Esophagus squamous epithelium (tissue), 5 donors: ENCODE measurements around the gene FBXO31. TPM values are rescaled to one million over a fixed set of nuclear protein-coding genes. Genes with fewer than 3 reads are reported as not detected.
"Not testable (repeated sequence)": the region's sequence is repeated elsewhere in the genome, so short reads cannot be mapped to it uniquely, and the experiment has no call there.

Source experiments
- DNase-seq: peaks from one replicate; lab custom pipeline; 2025; lab: John Stamatoyannopoulos, UW
- H3K27ac ChIP-seq, 4 donors: fragments of 200-600 bp; sonication (generic); one replicate each; pipeline ENCODE4 v1.5.1; 2016 to 2019; ENCODE audit warnings: mild to moderate bottlenecking in 1 of 4
- H3K27me3 ChIP-seq, 4 donors: fragments of 200-600 bp; sonication (generic); 1 replicate in 3 of 4; 2 replicates in 1 of 4; pipeline versions ENCODE4 v1.5.1 to v1.6.0; 2017 to 2021; ENCODE audit warnings: antibody characterized with exemption in 1 of 4
- H3K36me3 ChIP-seq, 3 donors: fragments of 200-600 bp; sonication (generic); one replicate each; pipeline ENCODE4 v1.5.1; 2016 to 2019
- H3K4me1 ChIP-seq, 3 donors: fragments of 200-600 bp; sonication (generic); one replicate each; pipeline ENCODE4 v1.5.1; 2017 to 2019
- H3K4me3 ChIP-seq, 4 donors: fragments of 200-600 bp; sonication (generic); 1 replicate in 3 of 4; 2 replicates in 1 of 4; pipeline ENCODE4 v1.5.1; 2016 to 2019; ENCODE audit warnings: mild to moderate bottlenecking in 2 of 4, moderate library complexity in 1 of 4
- H3K9me3 ChIP-seq, 3 donors: fragments of 200-600 bp; sonication (generic); one replicate each; pipeline ENCODE4 v1.5.1; 2016 to 2019
- POLR2A ChIP-seq, 4 donors: fragments of 450-650 bp; IDR thresholded peaks; one replicate each; pipeline ENCODE4 v1.6.1; 2017; ENCODE audit warnings: antibody characterized with exemption in 4 of 4, mild to moderate bottlenecking in 4 of 4, moderate library complexity in 3 of 4
- WGBS, 2 donors: methylation state at CpG; one replicate each; pipeline ENCODE4 v1.1.5; 2018; 5-methylcytosine and 5-hydroxymethylcytosine counted together
- intact Hi-C: fragments of 100-400 bp; cut with DNase I; formaldehyde crosslinking; loops from one replicate; pipeline ENCODE4 v1.15.0; 2022
- total RNA-seq, 4 donors: library from RNA; depleted of rRNA; stranded (reverse); fragments of >200 nt; gene quantifications; one replicate each; pipeline ENCODE4 v1.1.0, GENCODE V29; 2016
- TF ChIP-seq, protein P1 (sequence below), 6 experiments: fragments of 450-650 bp in 4 of 6; fragments of 200-600 bp in 2 of 6; sonication (generic) in 2 of 6; IDR thresholded peaks; one replicate each; pipeline ENCODE4 v1.5.1; 2016 to 2019; ENCODE audit warnings: antibody characterized with exemption in 6 of 6, mild to moderate bottlenecking in 4 of 6, moderate library complexity in 4 of 6
- donor health status: DM: yes; HTN: yes; CAD: no.

FBXO31 gene
- total RNA-seq, 4 donors from 2014 or later = 18.3 to 43.7 (median 21.2) TPM

GRCh38 chr16:87391324-87391949 is 7.9 kb upstream of the FBXO31 start:
- peak overlapping the region; percentile 97 to 100 (median 98) for H3K27ac ChIP-seq
- 1 to 7% methylated on average over 9 to 22 of the region's 44 CpGs for WGBS, 2 donors
- no peak for DNase-seq
- peak overlapping the region; percentile 68 to 94 (median 76) for H3K4me3 ChIP-seq
- peaks cover 22 to 63% (median 34%) of the 10 kb centered on the region in 3 donors for H3K4me1 ChIP-seq
- H3K27me3 ChIP-seq = no peaks in the 10 kb centered on the region
- no peaks in the 10 kb centered on the region for H3K36me3 ChIP-seq
- H3K9me3 ChIP-seq = no peaks in the 10 kb centered on the region
- TF ChIP-seq POLR2A (IDR thresholded peaks at IDR 0.05) = no peak
- TF ChIP-seq, protein P1, sequence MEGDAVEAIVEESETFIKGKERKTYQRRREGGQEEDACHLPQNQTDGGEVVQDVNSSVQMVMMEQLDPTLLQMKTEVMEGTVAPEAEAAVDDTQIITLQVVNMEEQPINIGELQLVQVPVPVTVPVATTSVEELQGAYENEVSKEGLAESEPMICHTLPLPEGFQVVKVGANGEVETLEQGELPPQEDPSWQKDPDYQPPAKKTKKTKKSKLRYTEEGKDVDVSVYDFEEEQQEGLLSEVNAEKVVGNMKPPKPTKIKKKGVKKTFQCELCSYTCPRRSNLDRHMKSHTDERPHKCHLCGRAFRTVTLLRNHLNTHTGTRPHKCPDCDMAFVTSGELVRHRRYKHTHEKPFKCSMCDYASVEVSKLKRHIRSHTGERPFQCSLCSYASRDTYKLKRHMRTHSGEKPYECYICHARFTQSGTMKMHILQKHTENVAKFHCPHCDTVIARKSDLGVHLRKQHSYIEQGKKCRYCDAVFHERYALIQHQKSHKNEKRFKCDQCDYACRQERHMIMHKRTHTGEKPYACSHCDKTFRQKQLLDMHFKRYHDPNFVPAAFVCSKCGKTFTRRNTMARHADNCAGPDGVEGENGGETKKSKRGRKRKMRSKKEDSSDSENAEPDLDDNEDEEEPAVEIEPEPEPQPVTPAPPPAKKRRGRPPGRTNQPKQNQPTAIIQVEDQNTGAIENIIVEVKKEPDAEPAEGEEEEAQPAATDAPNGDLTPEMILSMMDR (IDR thresholded peaks at IDR 0.05) = no peak
- intact Hi-C loops = no loop called here

GRCh38 chr16:87390641-87391323 is 7.2 kb upstream of the FBXO31 start:
- Histone ChIP-seq H3K4me1 (peaks cover 22 to 63% (median 34%) of the 10 kb centered on the region in 3 donors), H3K36me3 (no peaks in the 10 kb centered on the region), H3K27ac (peak overlapping the region; percentile 97 to 100 (median 98)), H3K9me3 (no peaks in the 10 kb centered on the region), H3K27me3 (no peaks in the 10 kb centered on the region), H3K4me3 (peak overlapping the region in 3 of 4 donors; percentile 73 to 94 (median 79))
- no peak for DNase-seq
- intact Hi-C loops = no loop called here
- 84 to 97% methylated on average over 15 to 22 of the region's 24 CpGs for WGBS, 2 donors
- TF ChIP-seq, protein P1 (IDR thresholded peaks at IDR 0.05) = no peak
- no peak for TF ChIP-seq POLR2A (IDR thresholded peaks at IDR 0.05)

GRCh38 chr16:87389914-87390313 is 6.3 kb upstream of the FBXO31 start:
- DNase-seq, intact Hi-C loops, H3K9me3 ChIP-seq, H3K36me3 ChIP-seq, H3K27me3 ChIP-seq, H3K4me3 ChIP-seq: not testable (repeated sequence)
- Histone ChIP-seq H3K27ac (peak overlapping the region in 2 of 4 donors; percentile 18 to 94), H3K4me1 (peaks cover 23 to 56% (median 29%) of the 10 kb centered on the region in 3 donors)
- WGBS, 2 donors = 85 to 93% methylated on average over 7 to 9 of the region's 9 CpGs

DNA sequence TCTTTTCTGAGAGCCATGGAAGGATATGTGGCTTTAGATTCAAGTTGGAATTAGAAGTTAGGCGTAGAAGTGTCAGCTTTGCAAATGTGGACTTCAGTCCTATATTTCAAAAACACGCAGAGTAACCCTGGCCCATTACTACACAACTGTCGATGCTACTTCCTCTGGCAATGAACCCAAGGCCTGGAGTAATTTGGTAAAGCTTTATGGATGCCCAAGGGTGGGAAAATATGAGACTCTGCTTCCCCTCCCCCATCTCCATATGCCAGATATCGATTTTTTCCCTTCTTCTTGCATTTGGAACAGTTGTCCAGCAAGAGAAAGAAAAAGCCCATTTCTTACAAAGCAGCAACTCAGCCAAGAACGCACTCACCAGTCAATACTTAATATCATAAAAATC is 5.7 kb upstream of the FBXO31 start:
- Histone ChIP-seq H3K4me1 (peaks cover 29 to 56% (median 30%) of the 10 kb centered on the region in 3 donors), H3K36me3 (no peaks in the 10 kb centered on the region), H3K4me3 (no peak overlapping the region), H3K27me3 (no peaks in the 10 kb centered on the region), H3K9me3 (no peaks in the 10 kb centered on the region), H3K27ac (peak overlapping the region; percentile 43 to 94 (median 88))
- TF ChIP-seq, protein P1 (IDR thresholded peaks at IDR 0.05) = no peak
- no peak for TF ChIP-seq POLR2A (IDR thresholded peaks at IDR 0.05)
- no peak for DNase-seq
- WGBS, 2 donors = 85 to 90% methylated on average over 5 of the region's 5 CpGs
- intact Hi-C loops = no loop called here

- peak overlapping the region in 3 of 4 donors; percentile 5 to 45 (median 12) for H3K4me3 ChIP-seq
- intact Hi-C loops = no loop called here
Observed at GRCh38 chr16:87388818-87389134, 5.2 kb upstream of the FBXO31 start.

More at GRCh38 chr16:87388818-87389134, 5.2 kb upstream of the FBXO31 start:
- peak overlapping the region; percentile 84 to 94 (median 92) for H3K27ac ChIP-seq
- DNase-seq = no peak
- no peaks in the 10 kb centered on the region for H3K9me3 ChIP-seq
- H3K27me3 ChIP-seq = no peaks in the 10 kb centered on the region
- H3K4me1 ChIP-seq = peaks cover 24 to 54% (median 25%) of the 10 kb centered on the region in 3 donors
- H3K36me3 ChIP-seq = no peaks in the 10 kb centered on the region
- 8 to 14% methylated on average over 1 of the region's 1 CpG for WGBS, 2 donors
- TF ChIP-seq, protein P1 (IDR thresholded peaks at IDR 0.05) = no peak
- no peak for TF ChIP-seq POLR2A (IDR thresholded peaks at IDR 0.05)
